Measurements from ENCODE around the gene SAT2.

DNA sequence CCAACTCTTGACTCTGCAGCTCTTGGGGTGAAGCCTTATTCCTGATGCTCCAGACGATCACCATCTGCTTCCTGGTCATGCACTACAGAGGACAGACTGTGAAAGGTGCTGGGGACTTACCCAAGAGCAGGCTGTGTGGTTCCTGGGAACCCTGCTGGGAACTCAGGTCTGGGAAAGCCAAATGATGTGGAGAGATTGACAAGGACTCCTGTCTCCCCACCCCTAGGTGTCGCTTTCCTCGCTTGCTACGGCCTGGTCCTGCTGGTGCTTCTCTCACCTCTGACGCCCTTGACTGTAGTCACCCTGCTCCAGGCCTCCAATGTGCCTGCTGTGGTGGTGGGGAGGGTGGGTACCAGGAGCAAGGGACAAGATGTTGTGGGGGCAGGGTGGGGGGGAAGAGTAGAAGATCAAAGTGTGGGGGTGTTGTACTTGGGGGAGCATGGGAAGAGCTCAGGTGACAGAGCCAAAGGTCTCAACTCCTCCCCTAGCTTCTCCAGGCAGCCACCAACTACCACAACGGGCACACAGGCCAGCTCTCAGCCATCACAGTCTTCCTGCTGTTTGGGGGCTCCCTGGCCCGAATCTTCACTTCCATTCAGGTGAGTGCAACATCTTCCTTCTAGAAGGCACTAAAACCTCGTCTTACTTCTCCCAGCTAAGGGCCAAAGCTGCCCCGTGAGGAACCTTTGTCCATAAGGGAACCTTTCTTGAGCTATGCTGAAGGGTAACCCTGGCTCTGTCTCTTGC is 40.8 kb downstream of the SAT2 start:
- TF ChIP-seq, protein P1, sequence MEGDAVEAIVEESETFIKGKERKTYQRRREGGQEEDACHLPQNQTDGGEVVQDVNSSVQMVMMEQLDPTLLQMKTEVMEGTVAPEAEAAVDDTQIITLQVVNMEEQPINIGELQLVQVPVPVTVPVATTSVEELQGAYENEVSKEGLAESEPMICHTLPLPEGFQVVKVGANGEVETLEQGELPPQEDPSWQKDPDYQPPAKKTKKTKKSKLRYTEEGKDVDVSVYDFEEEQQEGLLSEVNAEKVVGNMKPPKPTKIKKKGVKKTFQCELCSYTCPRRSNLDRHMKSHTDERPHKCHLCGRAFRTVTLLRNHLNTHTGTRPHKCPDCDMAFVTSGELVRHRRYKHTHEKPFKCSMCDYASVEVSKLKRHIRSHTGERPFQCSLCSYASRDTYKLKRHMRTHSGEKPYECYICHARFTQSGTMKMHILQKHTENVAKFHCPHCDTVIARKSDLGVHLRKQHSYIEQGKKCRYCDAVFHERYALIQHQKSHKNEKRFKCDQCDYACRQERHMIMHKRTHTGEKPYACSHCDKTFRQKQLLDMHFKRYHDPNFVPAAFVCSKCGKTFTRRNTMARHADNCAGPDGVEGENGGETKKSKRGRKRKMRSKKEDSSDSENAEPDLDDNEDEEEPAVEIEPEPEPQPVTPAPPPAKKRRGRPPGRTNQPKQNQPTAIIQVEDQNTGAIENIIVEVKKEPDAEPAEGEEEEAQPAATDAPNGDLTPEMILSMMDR (IDR thresholded peaks at IDR 0.05; ENCODE audit: low read length): no peak
- no peak for TF ChIP-seq EZH2 (optimal IDR thresholded peaks at IDR 0.05; ENCODE audit: low read depth, low read length)
- TF ChIP-seq EZH2phosphoT487 (IDR thresholded peaks at IDR 0.05; ENCODE audit: low read length): no peak

Measured in MM.1S (cell line).